ENCODE results near the gene CRB3. TPM values are rescaled to one million over a fixed set of nuclear protein-coding genes. Genes with fewer than 3 reads are reported as not detected.
A peak's percentile ranks its signal among the peaks of the same experiment; 100 is the strongest.

CRB3 gene
- total RNA-seq, 2 experiments from 2014 or later = 1.2 to 2.9 TPM

DNA sequence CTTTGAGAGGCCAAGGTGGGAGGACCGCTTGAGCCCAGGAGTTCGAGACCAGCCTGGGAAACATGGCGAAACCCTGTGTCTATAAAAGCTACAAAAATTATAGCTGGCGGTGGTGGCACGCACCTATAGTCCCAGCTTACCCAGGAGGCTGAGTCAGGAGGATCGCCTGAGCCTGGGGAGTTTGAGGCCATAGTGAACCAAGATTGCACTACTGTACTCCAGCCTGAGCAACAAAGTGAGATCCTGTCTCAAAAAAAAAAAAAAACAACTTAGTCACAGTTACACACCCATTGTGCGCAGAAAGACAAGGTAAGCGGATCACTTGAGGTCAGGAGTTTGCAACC lies 18.2 kb downstream of the CRB3 start:
- H3K4me3 ChIP-seq (ENCODE audit: low read depth, low read length, poor library complexity, severe bottlenecking) = peak overlapping the region; percentile 82
- no peaks in the 10 kb centered on the region for H3K36me3 ChIP-seq (ENCODE audit: insufficient read depth, low read length)
- POLR2A ChIA-PET = interaction anchor here (0.6 kb wide), 2 partner anchors 20 to 100 kb away, joined by 3 to 4 read pairs; no protein-coding TSS in a partner anchor
- BruUV-seq (replicated peaks) = no TSS peak
- DNase-seq (ENCODE audit: low spot score) = no peak
- peaks cover 6% of the 10 kb centered on the region; the same call in 1 of the 2 replicates for H3K79me2 ChIP-seq (ENCODE audit: insufficient read depth, low read depth, low read length)
- H4K20me1 ChIP-seq (ENCODE audit: insufficient read depth, low read length) = no peaks in the 10 kb centered on the region
- CTCF ChIA-PET (ENCODE audit: unreplicated experiment) = no interaction called here
- H2AFZ ChIP-seq (ENCODE audit: low read length) = peak overlapping the region; percentile 95; the same call in 1 of the 2 replicates
- TF ChIP-seq CTCF (conservative IDR thresholded peaks at IDR 0.05; ENCODE audit: low read length) (no peak), EZH2phosphoT487 (IDR thresholded peaks at IDR 0.05; ENCODE audit: borderline replicate concordance, low read depth, low read length) (no peak)
- H3K27ac ChIP-seq (ENCODE audit: low read depth, low read length, poor library complexity, severe bottlenecking) = peak overlapping the region; percentile 67
- no peaks in the 10 kb centered on the region for H3K9me3 ChIP-seq (ENCODE audit: low read length)
- peaks cover 38% of the 10 kb centered on the region for H3K4me1 ChIP-seq (ENCODE audit: insufficient read depth, low read length, poor library complexity, severe bottlenecking)
- H3K4me2 ChIP-seq (ENCODE audit: low read length) = peak overlapping the region; percentile 80
- intact Hi-C loops (cut with micrococcal nuclease; ENCODE audit: unreplicated experiment) = loop anchor here (2.0 kb wide), 1 partner anchor 20 kb away; the partner anchor contains the start of gene TUBB4A
- H3K9me2 ChIP-seq (ENCODE audit: insufficient read depth, low read length) = no peaks in the 10 kb centered on the region

DNA sequence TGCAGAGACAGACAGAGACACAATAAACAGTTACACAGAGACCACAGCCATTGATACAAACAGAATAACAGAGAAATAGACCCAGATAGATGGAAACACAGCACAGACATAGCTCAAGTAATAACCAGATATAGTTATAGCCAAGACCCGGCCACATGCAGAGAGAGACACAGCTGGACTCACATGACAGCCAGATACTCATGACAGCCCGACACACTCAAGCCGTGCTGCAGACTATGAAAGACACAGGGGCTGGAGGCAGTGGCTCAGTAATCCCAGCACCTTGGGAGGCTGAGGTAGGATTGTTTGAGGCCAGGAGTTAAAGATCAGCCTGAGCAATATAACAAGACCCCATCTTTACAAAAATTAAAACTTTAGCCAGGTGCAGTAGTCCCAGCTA lies 19.2 kb downstream of the CRB3 start:
- Histone ChIP-seq H3K4me1 (ENCODE audit: insufficient read depth, low read length, poor library complexity, severe bottlenecking) (peaks cover 38% of the 10 kb centered on the region), H2AFZ (ENCODE audit: low read length) (peak overlapping the region; percentile 34; the same call in 1 of the 2 replicates), H3K79me2 (ENCODE audit: insufficient read depth, low read depth, low read length) (peaks cover 6% of the 10 kb centered on the region; the same call in 1 of the 2 replicates), H3K4me2 (ENCODE audit: low read length) (no peak overlapping the region), H3K36me3 (ENCODE audit: insufficient read depth, low read length) (no peaks in the 10 kb centered on the region), H3K27ac (ENCODE audit: low read depth, low read length, poor library complexity, severe bottlenecking) (no peak overlapping the region), H3K4me3 (ENCODE audit: low read depth, low read length, poor library complexity, severe bottlenecking) (no peak overlapping the region), H4K20me1 (ENCODE audit: insufficient read depth, low read length) (no peaks in the 10 kb centered on the region), H3K9me3 (ENCODE audit: low read length) (no peaks in the 10 kb centered on the region), H3K9me2 (ENCODE audit: insufficient read depth, low read length) (no peaks in the 10 kb centered on the region)
- TF ChIP-seq EZH2phosphoT487 (IDR thresholded peaks at IDR 0.05; ENCODE audit: borderline replicate concordance, low read depth, low read length) (no peak), CTCF (conservative IDR thresholded peaks at IDR 0.05; ENCODE audit: low read length) (no peak)
- CTCF ChIA-PET (ENCODE audit: unreplicated experiment) = no interaction called here
- intact Hi-C loops (cut with micrococcal nuclease; ENCODE audit: unreplicated experiment) = loop anchor here (2.0 kb wide), 1 partner anchor 20 kb away; the partner anchor contains the start of gene TUBB4A
- POLR2A ChIA-PET = no interaction called here
- no peak for DNase-seq (ENCODE audit: low spot score)
- no TSS peak for BruUV-seq (replicated peaks)

DNA sequence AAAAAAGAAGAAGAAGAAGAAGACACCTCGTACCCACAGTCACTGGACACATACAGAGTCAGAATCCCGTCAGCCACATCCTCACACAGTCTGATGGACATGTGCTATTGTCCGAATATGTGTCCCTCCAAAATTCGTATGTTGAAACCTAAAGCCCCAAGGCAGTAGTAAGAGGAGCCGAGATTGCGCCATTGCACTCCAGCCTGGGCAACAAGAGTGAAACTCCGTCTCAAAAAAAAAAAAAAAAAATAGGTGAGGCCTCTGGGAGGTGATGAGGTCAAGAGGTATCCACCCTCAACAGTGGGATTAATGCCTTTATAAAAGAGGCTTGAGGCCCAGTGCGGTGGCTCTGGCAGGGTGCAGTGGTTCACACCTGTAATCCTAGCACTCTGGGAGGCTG lies 20.2 kb downstream of the CRB3 start:
- Histone ChIP-seq H3K27ac (ENCODE audit: low read depth, low read length, poor library complexity, severe bottlenecking) (no peak overlapping the region), H4K20me1 (ENCODE audit: insufficient read depth, low read length) (no peaks in the 10 kb centered on the region), H3K4me3 (ENCODE audit: low read depth, low read length, poor library complexity, severe bottlenecking) (no peak overlapping the region), H3K9me3 (ENCODE audit: low read length) (no peaks in the 10 kb centered on the region), H3K9me2 (ENCODE audit: insufficient read depth, low read length) (no peaks in the 10 kb centered on the region), H3K36me3 (ENCODE audit: insufficient read depth, low read length) (no peaks in the 10 kb centered on the region), H3K4me2 (ENCODE audit: low read length) (no peak overlapping the region), H2AFZ (ENCODE audit: low read length) (no peak overlapping the region), H3K4me1 (ENCODE audit: insufficient read depth, low read length, poor library complexity, severe bottlenecking) (peaks cover 40% of the 10 kb centered on the region), H3K79me2 (ENCODE audit: insufficient read depth, low read depth, low read length) (peaks cover 6% of the 10 kb centered on the region; the same call in 1 of the 2 replicates)
- CTCF ChIA-PET (ENCODE audit: unreplicated experiment) = no interaction called here
- intact Hi-C loops (cut with micrococcal nuclease; ENCODE audit: unreplicated experiment) = no loop called here
- no TSS peak for BruUV-seq (replicated peaks)
- POLR2A ChIA-PET = no interaction called here
- TF ChIP-seq EZH2phosphoT487 (IDR thresholded peaks at IDR 0.05; ENCODE audit: borderline replicate concordance, low read depth, low read length) (no peak), CTCF (conservative IDR thresholded peaks at IDR 0.05; ENCODE audit: low read length) (no peak)
- no peak for DNase-seq (ENCODE audit: low spot score)

All from OCI-LY7 (cell line).